Caco-2 (cell line): ENCODE results near the gene CETP. TPM values are rescaled to one million over a fixed set of nuclear protein-coding genes. Genes with fewer than 3 reads are reported as not detected.

Experiments
- Bru-seq: library from RNA; stranded (reverse); fragments of 400-500 nt; gene quantifications from one replicate; lab custom pipeline; 2021; lab: Mats Ljungman, UMichigan
- BruChase-seq, 2 experiments: library from RNA; stranded (reverse); fragments of 400-500 nt; gene quantifications; one replicate each; lab custom pipeline; 2021; lab: Mats Ljungman, UMichigan
- BruUV-seq: library from RNA; stranded (reverse); fragments of 400-500 nt; replicated peaks from 2 replicates; lab custom pipeline; 2021; lab: Mats Ljungman, UMichigan
- CTCF ChIA-PET: fragments of 300-600 bp; sonication (Branson Sonifier 250); formaldehyde crosslinking; loops from one replicate; lab custom pipeline; 2022; ENCODE audit warnings: antibody characterized with exemption; lab: Charles Lee
- POLR2A ChIA-PET: fragments of 300-600 bp; sonication (Branson Sonifier 250); formaldehyde crosslinking; loops from one replicate; lab custom pipeline; 2022; ENCODE audit warnings: antibody characterized with exemption; lab: Charles Lee
- DNase-seq, 2 experiments: peaks; one replicate each; pipeline versions ENCODE4 v3.0.0 to v3.0.0-alpha.2; 2020 to 2022
- H3K27me3 ChIP-seq: replicated peaks from 2 replicates; pipeline ENCODE4 v1.6.0; 2011; ENCODE audit warnings: low read length; ENCODE audit not compliant: control insufficient read depth, insufficient read depth
- H3K36me3 ChIP-seq: 2 replicates; pipeline ENCODE4 v1.5.1; 2011; ENCODE audit warnings: low read length; ENCODE audit not compliant: control insufficient read depth, insufficient read depth
- H3K4me1 ChIP-seq: fragments of 250-450 bp; sonication (Bioruptor Pico); 2 replicates; pipeline ENCODE4 v1.5.1; 2020; ENCODE audit warnings: mild to moderate bottlenecking
- H3K4me3 ChIP-seq: 2 replicates; pipeline ENCODE4 v1.5.1; 2011; ENCODE audit warnings: low read depth, mild to moderate bottlenecking, control low read depth, low read length
- H3K9me3 ChIP-seq: fragments of 250-450 bp; sonication (Bioruptor Pico); 2 replicates; pipeline ENCODE4 v1.5.1; 2020; ENCODE audit warnings: mild to moderate bottlenecking, moderate library complexity
- H3K27ac Mint-ChIP-seq: one replicate; pipeline ENCODE4 v1.8.0; 2022; ENCODE audit warnings: mixed read lengths; ENCODE audit not compliant: unreplicated experiment
- H3K27me3 Mint-ChIP-seq: one replicate; pipeline ENCODE4 v1.8.0; 2022; ENCODE audit warnings: mixed read lengths; ENCODE audit not compliant: insufficient read depth, unreplicated experiment
- H3K36me3 Mint-ChIP-seq: one replicate; pipeline ENCODE4 v1.8.0; 2022; ENCODE audit warnings: mild to moderate bottlenecking, mixed read lengths; ENCODE audit not compliant: insufficient read depth, unreplicated experiment
- H3K4me1 Mint-ChIP-seq: one replicate; pipeline ENCODE4 v1.8.0; 2022; ENCODE audit warnings: low read depth, mixed read lengths; ENCODE audit not compliant: unreplicated experiment
- H3K4me3 Mint-ChIP-seq: one replicate; pipeline ENCODE4 v1.8.0; 2022; ENCODE audit warnings: mild to moderate bottlenecking, moderate library complexity, mixed read lengths; ENCODE audit not compliant: unreplicated experiment
- H3K9me3 Mint-ChIP-seq: one replicate; pipeline ENCODE4 v1.8.0; 2022; ENCODE audit warnings: mixed read lengths; ENCODE audit not compliant: unreplicated experiment
- intact Hi-C: fragments of 100-400 bp; cut with micrococcal nuclease; formaldehyde crosslinking; loops from one replicate; pipeline ENCODE4 v1.10.0; 2022; ENCODE audit not compliant: unreplicated experiment
- long read RNA-seq: library from polyadenylated mRNA; stranded (forward); transcript quantifications from one replicate; pipeline ENCODE4 v2.0.0, GENCODE V29; 2022
- total RNA-seq: library from RNA; stranded (reverse); gene quantifications from 2 replicates; pipeline ENCODE4 v1.2.3, GENCODE V29; 2022
- TF ChIP-seq, protein P1 (sequence below), 2 experiments: fragments of 200-600 bp in 1 of 2; IDR thresholded peaks; 1 replicate in 1 of 2; 2 replicates in 1 of 2; pipeline versions ENCODE4 v1.5.1 to v1.8.0; 2011 to 2022; ENCODE audit warnings: antibody characterized with exemption in 1 of 2, control low read depth in 1 of 2, inconsistent platforms in 1 of 2, low read depth in 1 of 2, low read length in 1 of 2, mild to moderate bottlenecking in 1 of 2, moderate library complexity in 1 of 2; ENCODE audit not compliant: insufficient read depth in 1 of 2, severe bottlenecking in 1 of 2, unreplicated experiment in 1 of 2

CETP gene, protein sequence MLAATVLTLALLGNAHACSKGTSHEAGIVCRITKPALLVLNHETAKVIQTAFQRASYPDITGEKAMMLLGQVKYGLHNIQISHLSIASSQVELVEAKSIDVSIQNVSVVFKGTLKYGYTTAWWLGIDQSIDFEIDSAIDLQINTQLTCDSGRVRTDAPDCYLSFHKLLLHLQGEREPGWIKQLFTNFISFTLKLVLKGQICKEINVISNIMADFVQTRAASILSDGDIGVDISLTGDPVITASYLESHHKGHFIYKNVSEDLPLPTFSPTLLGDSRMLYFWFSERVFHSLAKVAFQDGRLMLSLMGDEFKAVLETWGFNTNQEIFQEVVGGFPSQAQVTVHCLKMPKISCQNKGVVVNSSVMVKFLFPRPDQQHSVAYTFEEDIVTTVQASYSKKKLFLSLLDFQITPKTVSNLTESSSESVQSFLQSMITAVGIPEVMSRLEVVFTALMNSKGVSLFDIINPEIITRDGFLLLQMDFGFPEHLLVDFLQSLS
- total RNA-seq = not detected in 2 replicates
- not detected for Bru-seq, nascent RNA
- percentile 21 among the genes with signal in this experiment for BruChase-seq, experiment 1, labeled RNA remaining after a 2-hour chase
- BruChase-seq, experiment 2, labeled RNA remaining after a 6-hour chase = percentile 13 among the genes with signal in this experiment
- long read RNA-seq = 0 reads

DNA sequence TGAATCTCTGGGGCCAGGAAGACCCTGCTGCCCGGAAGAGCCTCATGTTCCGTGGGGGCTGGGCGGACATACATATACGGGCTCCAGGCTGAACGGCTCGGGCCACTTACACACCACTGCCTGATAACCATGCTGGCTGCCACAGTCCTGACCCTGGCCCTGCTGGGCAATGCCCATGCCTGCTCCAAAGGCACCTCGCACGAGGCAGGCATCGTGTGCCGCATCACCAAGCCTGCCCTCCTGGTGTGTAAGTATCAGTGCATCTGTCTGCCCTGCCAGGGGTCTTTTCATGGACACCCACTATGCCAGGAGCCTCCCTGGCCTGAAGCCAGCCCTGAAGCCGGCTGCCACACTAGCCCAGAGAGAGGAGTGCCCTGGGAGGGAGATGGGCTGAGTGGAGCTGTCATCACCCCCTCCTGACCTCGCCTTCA is at the start of gene CETP:
CETP (plus strand) TSS at position 100 of the 431 bp plus-strand sequence; CDS start at position 130, 30 bp downstream.
- no peak for DNase-seq
- TF ChIP-seq, protein P1, sequence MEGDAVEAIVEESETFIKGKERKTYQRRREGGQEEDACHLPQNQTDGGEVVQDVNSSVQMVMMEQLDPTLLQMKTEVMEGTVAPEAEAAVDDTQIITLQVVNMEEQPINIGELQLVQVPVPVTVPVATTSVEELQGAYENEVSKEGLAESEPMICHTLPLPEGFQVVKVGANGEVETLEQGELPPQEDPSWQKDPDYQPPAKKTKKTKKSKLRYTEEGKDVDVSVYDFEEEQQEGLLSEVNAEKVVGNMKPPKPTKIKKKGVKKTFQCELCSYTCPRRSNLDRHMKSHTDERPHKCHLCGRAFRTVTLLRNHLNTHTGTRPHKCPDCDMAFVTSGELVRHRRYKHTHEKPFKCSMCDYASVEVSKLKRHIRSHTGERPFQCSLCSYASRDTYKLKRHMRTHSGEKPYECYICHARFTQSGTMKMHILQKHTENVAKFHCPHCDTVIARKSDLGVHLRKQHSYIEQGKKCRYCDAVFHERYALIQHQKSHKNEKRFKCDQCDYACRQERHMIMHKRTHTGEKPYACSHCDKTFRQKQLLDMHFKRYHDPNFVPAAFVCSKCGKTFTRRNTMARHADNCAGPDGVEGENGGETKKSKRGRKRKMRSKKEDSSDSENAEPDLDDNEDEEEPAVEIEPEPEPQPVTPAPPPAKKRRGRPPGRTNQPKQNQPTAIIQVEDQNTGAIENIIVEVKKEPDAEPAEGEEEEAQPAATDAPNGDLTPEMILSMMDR (IDR thresholded peaks at IDR 0.05; ENCODE audit: insufficient read depth in 1 of 2, low read depth in 1 of 2, low read length in 1 of 2, severe bottlenecking in 1 of 2, unreplicated experiment in 1 of 2) = no peak
- ChIA-PET CTCF (interaction anchor here (0.6 kb wide), 1 partner anchor 158 kb away, joined by 4 read pairs; no protein-coding TSS in a partner anchor), POLR2A (no interaction called here)
- Histone ChIP-seq H3K9me3 (no peaks in the 10 kb centered on the region), H3K4me3 (no peak within 1 kb of the TSS), H3K4me1 (0 out of 2 replicates have a peak, but pooled peaks cover 3% of the 10 kb centered on the region), H3K27me3 (no peaks in the 10 kb centered on the region), H3K36me3 (no peaks in the 10 kb centered on the region)
- no peaks in the 10 kb centered on the region for H3K36me3 Mint-ChIP-seq
- H3K9me3 Mint-ChIP-seq = no peaks in the 10 kb centered on the region
- H3K27me3 Mint-ChIP-seq = no peaks in the 10 kb centered on the region
- intact Hi-C loops = loop anchor here (5.0 kb wide), 1 partner anchor 205 kb away; no protein-coding TSS in a partner anchor
- H3K4me3 Mint-ChIP-seq = no peak within 1 kb of the TSS
- H3K4me1 Mint-ChIP-seq = peaks cover 11% of the 10 kb centered on the region
- H3K27ac Mint-ChIP-seq = no peak within 1 kb of the TSS
- no TSS peak for BruUV-seq

DNA sequence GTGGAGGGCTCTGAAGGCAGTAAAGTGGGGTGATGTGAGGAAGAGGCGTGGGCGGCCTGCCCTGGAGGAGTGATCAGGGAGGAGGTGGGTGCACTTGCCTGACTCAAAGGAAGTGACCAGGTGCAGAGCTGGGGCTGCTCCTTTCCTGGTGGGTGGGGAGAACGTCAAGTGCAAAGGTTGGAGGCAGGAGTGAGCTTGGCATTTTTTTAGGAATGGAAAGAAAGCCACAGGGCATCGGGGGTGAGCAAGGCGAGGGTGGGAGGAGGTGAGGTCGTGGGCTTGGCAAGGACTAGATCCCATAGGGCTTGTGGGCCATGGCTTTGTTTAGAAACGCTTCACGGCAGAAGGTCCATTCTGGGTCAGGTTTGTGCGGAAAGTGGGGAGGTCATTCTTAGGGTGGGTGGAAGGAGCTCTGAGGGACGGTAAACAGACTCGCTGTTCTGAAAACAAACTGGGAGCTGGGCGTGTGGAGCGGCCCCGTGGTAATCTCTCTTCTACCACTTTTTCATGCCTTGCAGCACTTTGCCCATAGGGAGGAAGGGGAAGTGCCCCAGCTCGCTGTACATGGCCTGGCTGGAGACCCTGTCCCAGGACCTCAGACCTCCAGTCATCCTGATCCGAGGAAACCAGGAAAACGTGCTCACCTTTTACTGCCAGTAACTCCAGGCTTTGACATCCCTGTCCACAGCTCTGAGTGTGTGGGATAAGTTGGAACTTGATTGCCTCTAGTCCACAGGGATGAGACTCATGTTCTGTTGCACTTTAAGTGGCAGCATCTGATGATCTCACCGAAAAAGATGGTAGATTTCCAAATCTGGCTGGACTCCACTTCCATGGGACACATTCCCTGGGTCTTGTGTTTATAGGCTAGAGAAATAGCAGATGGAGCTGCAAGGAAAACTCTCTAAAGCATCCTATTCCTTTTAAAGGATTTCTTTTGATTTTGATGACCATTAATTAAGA is 48.7 kb upstream of the CETP start:
- H3K9me3 Mint-ChIP-seq = no peaks in the 10 kb centered on the region
- no TSS peak for BruUV-seq
- peaks cover 50% of the 10 kb centered on the region for H3K4me1 ChIP-seq
- intact Hi-C loops = no loop called here
- no peak overlapping the region for H3K4me3 ChIP-seq
- no peaks in the 10 kb centered on the region for H3K27me3 Mint-ChIP-seq
- ChIA-PET CTCF (interaction anchor here (0.8 kb wide), 1 partner anchor 9 kb away, joined by 6 read pairs; no protein-coding TSS in a partner anchor), POLR2A (interaction anchor here (1.3 kb wide), 1 partner anchor 18 kb away, joined by 4 read pairs; no protein-coding TSS in a partner anchor)
- no peaks in the 10 kb centered on the region for H3K36me3 ChIP-seq
- H3K9me3 ChIP-seq = no peaks in the 10 kb centered on the region
- peaks cover 5% of the 10 kb centered on the region for H3K36me3 Mint-ChIP-seq
- TF ChIP-seq, protein P1 (IDR thresholded peaks at IDR 0.05; ENCODE audit: insufficient read depth in 1 of 2, low read depth in 1 of 2, low read length in 1 of 2, severe bottlenecking in 1 of 2, unreplicated experiment in 1 of 2) = no peak
- peaks cover 56% of the 10 kb centered on the region for H3K4me1 Mint-ChIP-seq
- peak overlapping the region; percentile 73 for H3K27ac Mint-ChIP-seq
- DNase-seq = no peak
- H3K4me3 Mint-ChIP-seq = peak overlapping the region; percentile 5
- H3K27me3 ChIP-seq = no peaks in the 10 kb centered on the region
